Measurements from ENCODE around the gene EXOC4.

The EXOC4 gene

DNA sequence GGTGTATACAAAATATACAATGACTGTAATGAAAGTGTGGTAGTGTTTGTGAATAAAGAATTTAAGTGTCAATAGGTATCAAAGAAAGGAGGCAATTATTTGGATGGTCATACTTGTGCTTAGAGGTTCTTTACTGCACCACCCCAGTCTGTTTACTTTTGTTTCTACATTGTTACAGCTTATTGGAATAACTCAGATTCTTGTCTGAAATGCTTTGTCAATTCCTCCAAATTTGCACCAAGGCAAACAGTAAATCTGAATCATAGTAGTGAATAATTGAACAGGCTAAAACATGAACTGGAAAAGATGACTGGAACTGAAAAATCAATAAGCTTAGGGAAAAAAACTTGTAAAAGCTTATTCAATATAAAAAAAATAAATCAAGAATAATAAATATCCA, 319.2 kb downstream of the EXOC4 start:
- 0 out of 2 replicates have a peak, but pooled peaks cover 3% of the 10 kb centered on the region for H3K9me3 ChIP-seq (ENCODE audit: low read length)
- H3F3A ChIP-seq (ENCODE audit: insufficient read depth, low read length) = no peaks in the 10 kb centered on the region
- no peaks in the 10 kb centered on the region for H3K4me1 ChIP-seq (ENCODE audit: insufficient read depth, low read length, severe bottlenecking)
- no peak for TF ChIP-seq EZH2 (IDR thresholded peaks at IDR 0.05; ENCODE audit: borderline replicate concordance, low read length)
- TF ChIP-seq, protein P1, sequence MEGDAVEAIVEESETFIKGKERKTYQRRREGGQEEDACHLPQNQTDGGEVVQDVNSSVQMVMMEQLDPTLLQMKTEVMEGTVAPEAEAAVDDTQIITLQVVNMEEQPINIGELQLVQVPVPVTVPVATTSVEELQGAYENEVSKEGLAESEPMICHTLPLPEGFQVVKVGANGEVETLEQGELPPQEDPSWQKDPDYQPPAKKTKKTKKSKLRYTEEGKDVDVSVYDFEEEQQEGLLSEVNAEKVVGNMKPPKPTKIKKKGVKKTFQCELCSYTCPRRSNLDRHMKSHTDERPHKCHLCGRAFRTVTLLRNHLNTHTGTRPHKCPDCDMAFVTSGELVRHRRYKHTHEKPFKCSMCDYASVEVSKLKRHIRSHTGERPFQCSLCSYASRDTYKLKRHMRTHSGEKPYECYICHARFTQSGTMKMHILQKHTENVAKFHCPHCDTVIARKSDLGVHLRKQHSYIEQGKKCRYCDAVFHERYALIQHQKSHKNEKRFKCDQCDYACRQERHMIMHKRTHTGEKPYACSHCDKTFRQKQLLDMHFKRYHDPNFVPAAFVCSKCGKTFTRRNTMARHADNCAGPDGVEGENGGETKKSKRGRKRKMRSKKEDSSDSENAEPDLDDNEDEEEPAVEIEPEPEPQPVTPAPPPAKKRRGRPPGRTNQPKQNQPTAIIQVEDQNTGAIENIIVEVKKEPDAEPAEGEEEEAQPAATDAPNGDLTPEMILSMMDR (IDR thresholded peaks at IDR 0.05; ENCODE audit: low read length) = no peak
- no peak overlapping the region for H2AFZ ChIP-seq (ENCODE audit: low read length)
- no peaks in the 10 kb centered on the region for H3K36me3 ChIP-seq (ENCODE audit: insufficient read depth, low read length)
- no peak overlapping the region for H3K9ac ChIP-seq (ENCODE audit: low read length)
- H3K27me3 ChIP-seq (ENCODE audit: insufficient read depth, low read length) = no peaks in the 10 kb centered on the region
- no peaks in the 10 kb centered on the region for H3K9me2 ChIP-seq (ENCODE audit: low read depth, low read length)
- no peak overlapping the region for H3K4me2 ChIP-seq (ENCODE audit: low read length)
- H3K4me3 ChIP-seq (ENCODE audit: low read depth, low read length, poor library complexity, severe bottlenecking) = no peak overlapping the region
- H3K27ac ChIP-seq (ENCODE audit: low read depth, low read length, poor library complexity, severe bottlenecking) = no peak overlapping the region
- H3K79me2 ChIP-seq (ENCODE audit: insufficient read depth, low read length) = no peaks in the 10 kb centered on the region
- no peaks in the 10 kb centered on the region for H4K20me1 ChIP-seq (ENCODE audit: insufficient read depth, low read length)

DNA sequence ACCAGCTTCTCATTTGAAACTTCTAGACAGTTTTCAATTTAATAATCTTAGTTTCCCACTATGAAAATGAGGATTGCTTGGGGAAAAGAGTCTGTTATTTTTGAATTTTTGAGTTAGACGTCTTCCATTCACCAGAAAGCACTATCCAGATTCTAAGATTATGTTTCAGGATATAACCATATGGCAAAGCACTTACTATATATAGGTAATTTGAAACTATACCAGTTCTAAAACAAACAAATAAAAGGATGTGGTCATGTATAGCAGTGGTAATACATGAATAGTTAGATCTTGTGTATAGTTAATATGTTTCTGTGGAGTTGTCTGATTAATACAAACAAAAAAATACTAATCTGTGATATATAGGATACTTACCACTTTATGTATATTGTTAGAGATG, 320.0 kb downstream of the EXOC4 start:
- H3K4me2 ChIP-seq (ENCODE audit: low read length) = no peak overlapping the region
- no peak overlapping the region for H3K4me3 ChIP-seq (ENCODE audit: low read depth, low read length, poor library complexity, severe bottlenecking)
- no peaks in the 10 kb centered on the region for H4K20me1 ChIP-seq (ENCODE audit: insufficient read depth, low read length)
- no peaks in the 10 kb centered on the region for H3K9me2 ChIP-seq (ENCODE audit: low read depth, low read length)
- H3K79me2 ChIP-seq (ENCODE audit: insufficient read depth, low read length) = no peaks in the 10 kb centered on the region
- no peaks in the 10 kb centered on the region for H3K27me3 ChIP-seq (ENCODE audit: insufficient read depth, low read length)
- no peaks in the 10 kb centered on the region for H3K9me3 ChIP-seq (ENCODE audit: low read length)
- H3F3A ChIP-seq (ENCODE audit: insufficient read depth, low read length) = no peaks in the 10 kb centered on the region
- no peak overlapping the region for H2AFZ ChIP-seq (ENCODE audit: low read length)
- H3K36me3 ChIP-seq (ENCODE audit: insufficient read depth, low read length) = no peaks in the 10 kb centered on the region
- H3K9ac ChIP-seq (ENCODE audit: low read length) = no peak overlapping the region
- no peaks in the 10 kb centered on the region for H3K4me1 ChIP-seq (ENCODE audit: insufficient read depth, low read length, severe bottlenecking)
- no peak overlapping the region for H3K27ac ChIP-seq (ENCODE audit: low read depth, low read length, poor library complexity, severe bottlenecking)
- TF ChIP-seq, protein P1 (IDR thresholded peaks at IDR 0.05; ENCODE audit: low read length) = no peak
- no peak for TF ChIP-seq EZH2 (IDR thresholded peaks at IDR 0.05; ENCODE audit: borderline replicate concordance, low read length)

DNA sequence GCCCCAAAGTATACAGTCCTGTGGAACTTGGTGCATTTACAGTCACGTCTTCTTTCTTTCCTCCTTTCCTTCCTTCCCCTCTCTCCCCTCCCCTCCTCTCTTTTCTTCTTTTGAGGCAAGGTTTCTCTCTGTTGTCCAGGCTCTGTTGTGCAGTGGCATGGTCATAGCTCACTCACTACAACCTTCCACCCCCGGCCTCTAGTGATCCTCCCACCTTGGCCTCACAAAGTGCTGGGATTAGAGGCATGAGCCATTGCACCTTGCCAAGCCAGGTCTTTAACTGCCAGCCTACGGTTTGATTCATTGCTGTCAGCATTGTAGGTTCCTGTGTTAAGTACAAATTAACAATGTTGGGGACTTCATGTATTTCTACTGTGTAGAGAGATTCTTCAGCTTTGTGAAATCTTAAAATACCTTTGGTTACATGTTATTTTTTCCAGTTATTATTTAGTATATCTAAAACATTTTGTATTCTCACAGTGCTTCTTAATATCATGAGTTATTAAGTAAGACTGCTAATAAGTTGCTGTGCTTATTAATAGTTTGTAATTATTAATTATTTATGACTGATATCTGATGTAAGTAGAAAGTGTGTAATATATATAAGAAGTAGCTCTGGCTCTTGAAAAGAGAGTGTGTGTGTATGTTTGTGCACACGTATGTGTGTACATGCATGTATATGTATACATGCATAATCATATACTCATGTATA, 320.8 kb downstream of the EXOC4 start:
- no peaks in the 10 kb centered on the region for H3K36me3 ChIP-seq (ENCODE audit: insufficient read depth, low read length)
- no peak overlapping the region for H3K4me2 ChIP-seq (ENCODE audit: low read length)
- TF ChIP-seq EZH2 (IDR thresholded peaks at IDR 0.05; ENCODE audit: borderline replicate concordance, low read length) = no peak
- TF ChIP-seq, protein P1 (IDR thresholded peaks at IDR 0.05; ENCODE audit: low read length) = no peak
- H3K9me3 ChIP-seq (ENCODE audit: low read length) = no peaks in the 10 kb centered on the region
- H3K4me3 ChIP-seq (ENCODE audit: low read depth, low read length, poor library complexity, severe bottlenecking) = no peak overlapping the region
- H4K20me1 ChIP-seq (ENCODE audit: insufficient read depth, low read length) = no peaks in the 10 kb centered on the region
- no peaks in the 10 kb centered on the region for H3K9me2 ChIP-seq (ENCODE audit: low read depth, low read length)
- no peaks in the 10 kb centered on the region for H3K27me3 ChIP-seq (ENCODE audit: insufficient read depth, low read length)
- H3K79me2 ChIP-seq (ENCODE audit: insufficient read depth, low read length) = no peaks in the 10 kb centered on the region
- no peak overlapping the region for H3K9ac ChIP-seq (ENCODE audit: low read length)
- no peak overlapping the region for H3K27ac ChIP-seq (ENCODE audit: low read depth, low read length, poor library complexity, severe bottlenecking)
- no peak overlapping the region for H2AFZ ChIP-seq (ENCODE audit: low read length)
- no peaks in the 10 kb centered on the region for H3K4me1 ChIP-seq (ENCODE audit: insufficient read depth, low read length, severe bottlenecking)
- H3F3A ChIP-seq (ENCODE audit: insufficient read depth, low read length) = no peaks in the 10 kb centered on the region

Data from OCI-LY1 (cell line).